ENCODE results near the gene CFAP298.

GRCh38 chr21:32605469-32605868 is 6.7 kb downstream of the CFAP298 start:
- TF ChIP-seq CTCF (IDR thresholded peaks at IDR 0.05), result no peak
- no peak for TF ChIP-seq POLR2A (IDR thresholded peaks at IDR 0.05)
